ENCODE data around the gene MEPCE. TPM values are rescaled to one million over a fixed set of nuclear protein-coding genes. Genes with fewer than 3 reads are reported as not detected.
"Not testable (repeated sequence)": the region's sequence is repeated elsewhere in the genome, so short reads cannot be mapped to it uniquely, and the experiment has no call there.

The MEPCE gene
- total RNA-seq, 2 experiments from 2014 or later: 36.7 to 40.1 TPM

GRCh38 chr7:100432053-100432452 is 2.4 kb downstream of the MEPCE start:
- no peak for DNase-seq
- ChIA-PET CTCF (no interaction called here), POLR2A (no interaction called here)
- Mint-ChIP-seq H3K9me3 (no peaks in the 10 kb centered on the region), H3K27ac (peak overlapping the region; percentile 93), H3K27me3 (peaks cover 3% of the 10 kb centered on the region), H3K4me1 (peaks cover 65% of the 10 kb centered on the region), H3K36me3 (ENCODE audit: low read depth) (peaks cover 72% of the 10 kb centered on the region), H3K4me3 (peak overlapping the region; percentile 87)

- H3K27ac Mint-ChIP-seq: peak overlapping the region; percentile 93
- no peak for DNase-seq
- peaks cover 72% of the 10 kb centered on the region for H3K36me3 Mint-ChIP-seq (ENCODE audit: low read depth)
- POLR2A ChIA-PET: interaction anchor here (1.0 to 4.3 kb wide), 3 partner anchors 12 to 180 kb away, joined by 3 to 25 read pairs (median 3); partner anchors contain the start of gene MOSPD3
- H3K9me3 Mint-ChIP-seq: no peaks in the 10 kb centered on the region
- H3K27me3 Mint-ChIP-seq: peaks cover 1% of the 10 kb centered on the region
- CTCF ChIA-PET: no interaction called here
- no peak overlapping the region for H3K4me3 Mint-ChIP-seq
- peaks cover 63% of the 10 kb centered on the region for H3K4me1 Mint-ChIP-seq
Measured at GRCh38 chr7:100432621-100433275, 3.1 kb downstream of the MEPCE start.

DNA sequence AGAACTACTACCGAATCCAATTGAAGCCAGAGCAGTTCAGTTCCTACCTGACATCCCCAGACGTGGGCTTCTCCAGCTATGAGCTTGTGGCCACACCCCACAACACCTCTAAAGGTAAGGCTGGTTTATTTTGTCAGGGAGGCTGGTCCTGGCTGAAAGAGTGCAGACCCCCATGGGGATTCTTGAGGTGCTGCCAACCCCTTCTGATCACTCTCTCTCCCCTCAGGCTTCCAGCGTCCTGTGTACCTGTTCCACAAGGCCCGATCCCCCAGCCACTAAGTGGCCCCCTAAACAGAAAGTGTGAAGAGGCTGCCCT is 3.6 kb downstream of the MEPCE start:
- no peak overlapping the region for H3K4me3 Mint-ChIP-seq
- no peaks in the 10 kb centered on the region for H3K9me3 Mint-ChIP-seq
- peaks cover 59% of the 10 kb centered on the region for H3K4me1 Mint-ChIP-seq
- no peaks in the 10 kb centered on the region for H3K27me3 Mint-ChIP-seq
- DNase-seq: no peak
- CTCF ChIA-PET: no interaction called here
- H3K36me3 Mint-ChIP-seq (ENCODE audit: low read depth): peaks cover 68% of the 10 kb centered on the region
- POLR2A ChIA-PET: interaction anchor here (1.0 to 4.3 kb wide), 3 partner anchors 11 to 179 kb away, joined by 3 to 25 read pairs (median 3); partner anchors contain the start of gene MOSPD3
- H3K27ac Mint-ChIP-seq: peak overlapping the region; percentile 93

DNA sequence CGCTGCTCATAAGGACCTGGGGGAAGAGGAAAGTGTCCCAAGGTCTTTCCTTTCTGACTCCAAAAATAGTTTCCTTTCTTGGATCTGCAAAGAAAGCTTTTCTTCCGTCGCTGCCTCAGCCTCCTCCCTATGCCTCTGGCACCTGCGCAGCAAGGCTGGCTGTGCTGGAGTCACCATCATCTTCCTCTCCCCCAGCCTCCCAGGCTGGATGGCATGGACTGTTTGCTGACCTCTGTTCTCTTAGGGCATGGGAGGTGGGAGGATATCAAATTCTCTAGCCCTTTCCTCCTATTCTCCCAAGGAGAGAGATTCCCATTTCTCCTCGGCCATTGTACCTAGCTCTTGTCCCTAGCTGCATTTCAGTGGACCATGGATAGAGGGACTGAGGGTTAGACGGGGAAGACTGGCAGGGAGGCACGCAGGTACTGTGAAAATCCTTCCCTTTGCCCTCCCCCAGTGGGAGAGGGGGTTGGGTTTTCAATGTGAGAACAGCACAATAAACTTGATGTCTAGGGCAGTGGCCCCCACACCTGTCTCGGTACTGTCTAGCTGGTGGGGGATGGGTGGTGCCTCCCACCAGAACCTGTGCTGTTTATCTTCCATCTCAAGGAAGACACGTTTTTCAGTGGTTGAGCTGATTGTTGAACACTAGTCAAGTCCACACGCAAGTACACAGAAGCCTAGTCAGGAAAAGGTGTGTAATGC is 4.1 kb downstream of the MEPCE start:
- ChIA-PET POLR2A (interaction anchor here (1.0 to 4.3 kb wide), 7 partner anchors 11 to 213 kb away, joined by 3 to 25 read pairs (median 3); partner anchors contain the start of gene MOSPD3), CTCF (interaction anchor here (1.1 kb wide), 1 partner anchor 126 kb away, joined by 4 read pairs; no protein-coding TSS in a partner anchor)
- no peaks in the 10 kb centered on the region for H3K27me3 Mint-ChIP-seq
- H3K4me3 Mint-ChIP-seq: peak overlapping the region; percentile 89
- peaks cover 64% of the 10 kb centered on the region for H3K36me3 Mint-ChIP-seq (ENCODE audit: low read depth)
- no peak for DNase-seq
- H3K27ac Mint-ChIP-seq: peak overlapping the region; percentile 93
- no peaks in the 10 kb centered on the region for H3K9me3 Mint-ChIP-seq
- peaks cover 57% of the 10 kb centered on the region for H3K4me1 Mint-ChIP-seq

- peaks cover 57% of the 10 kb centered on the region for H3K36me3 Mint-ChIP-seq (ENCODE audit: low read depth)
- no peak for DNase-seq
- ChIA-PET POLR2A (interaction anchor here (0.7 to 4.3 kb wide), 15 partner anchors 10 to 691 kb away, joined by 3 to 25 read pairs (median 4); partner anchors contain the start of genes FBXO24, LRCH4, MOSPD3 and POP7), CTCF (interaction anchor here (1.0 to 1.1 kb wide), 3 partner anchors 16 to 125 kb away, joined by 3 to 4 read pairs (median 3); no protein-coding TSS in a partner anchor)
- no peaks in the 10 kb centered on the region for H3K9me3 Mint-ChIP-seq
- peaks cover 53% of the 10 kb centered on the region for H3K4me1 Mint-ChIP-seq
- peak overlapping the region; percentile 89 for H3K4me3 Mint-ChIP-seq
- peak overlapping the region; percentile 93 for H3K27ac Mint-ChIP-seq
- no peaks in the 10 kb centered on the region for H3K27me3 Mint-ChIP-seq
Measured at GRCh38 chr7:100434297-100435144, 4.9 kb downstream of the MEPCE start.

DNA sequence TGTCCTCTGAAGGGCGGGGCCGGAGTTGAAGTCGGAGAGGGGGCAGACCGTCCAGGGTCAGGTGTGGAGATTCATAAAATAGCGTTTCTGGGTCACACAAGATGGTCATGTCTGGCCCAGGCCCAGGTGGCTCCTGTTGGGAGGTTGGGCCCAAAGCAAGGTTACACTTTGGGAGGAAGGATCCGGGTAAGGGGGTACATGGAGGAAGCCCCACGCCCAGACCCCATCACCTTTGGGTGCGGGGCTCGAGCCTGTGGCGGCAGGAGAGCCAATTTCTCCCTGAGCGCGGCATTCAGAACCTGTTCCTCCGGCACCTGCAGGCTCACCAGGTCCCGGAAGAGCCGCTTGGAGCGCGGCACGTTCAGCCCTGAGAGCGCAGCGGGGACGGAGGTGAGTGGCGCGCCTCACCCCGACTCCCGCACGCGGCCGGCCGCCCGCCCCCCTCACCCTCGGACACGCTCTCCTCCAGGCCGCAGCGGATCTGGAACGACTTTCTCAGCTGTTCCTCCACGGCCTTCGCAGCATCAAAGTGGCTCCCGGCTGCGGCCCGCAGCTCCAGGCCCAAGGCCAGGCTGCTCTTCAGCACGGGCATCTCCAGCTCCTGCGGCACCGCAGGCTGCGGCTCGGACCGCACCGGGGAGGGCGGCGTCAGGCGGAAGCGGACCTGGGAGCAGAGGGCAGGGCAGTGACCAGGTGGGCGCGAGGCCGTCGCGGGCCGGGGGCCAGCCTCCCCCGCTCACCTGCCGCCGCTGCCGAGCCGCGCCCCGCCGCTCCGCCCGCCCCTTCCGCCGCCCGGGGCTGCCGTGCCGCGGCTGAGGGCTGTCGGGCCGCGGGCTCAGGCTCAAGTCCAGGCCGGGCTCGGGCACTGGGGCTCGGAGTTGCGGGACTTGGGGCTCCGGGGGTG is 6.0 kb downstream of the MEPCE start:
- Mint-ChIP-seq H3K4me1 (peaks cover 46% of the 10 kb centered on the region), H3K27ac (peak overlapping the region; percentile 93), H3K36me3 (ENCODE audit: low read depth) (peaks cover 51% of the 10 kb centered on the region), H3K27me3 (no peaks in the 10 kb centered on the region), H3K9me3 (no peaks in the 10 kb centered on the region), H3K4me3 (peak overlapping the region; percentile 89)
- POLR2A ChIA-PET: interaction anchor here (0.7 to 4.3 kb wide), 27 partner anchors 8 to 439 kb away, joined by 3 to 30 read pairs (median 4); partner anchors contain the start of genes AGFG2, FBXO24, LRCH4 and MBLAC1
- peak; percentile 61 for DNase-seq
- CTCF ChIA-PET: interaction anchor here (0.9 to 1.7 kb wide), 6 partner anchors 7 to 47 kb away, joined by 3 to 10 read pairs (median 4); partner anchors contain the start of gene ZCWPW1

- peak overlapping the region; percentile 97 for H3K27ac Mint-ChIP-seq
- no peak for DNase-seq
- no peaks in the 10 kb centered on the region for H3K9me3 Mint-ChIP-seq
- peaks cover 38% of the 10 kb centered on the region for H3K36me3 Mint-ChIP-seq (ENCODE audit: low read depth)
- H3K27me3 Mint-ChIP-seq: no peaks in the 10 kb centered on the region
- peaks cover 29% of the 10 kb centered on the region for H3K4me1 Mint-ChIP-seq
- POLR2A ChIA-PET: interaction anchor here (0.8 to 4.3 kb wide), 17 partner anchors 7 to 311 kb away, joined by 3 to 30 read pairs (median 4); partner anchors contain the start of genes FBXO24, LRCH4, MBLAC1 and MOSPD3
- H3K4me3 Mint-ChIP-seq: peak overlapping the region; percentile 79
- CTCF ChIA-PET: interaction anchor here (0.6 to 1.7 kb wide), 11 partner anchors 8 to 521 kb away, joined by 3 to 10 read pairs (median 4); partner anchors contain the start of genes POP7 and ZCWPW1
Measured at GRCh38 chr7:100437150-100438100, 7.8 kb downstream of the MEPCE start.

GRCh38 chr7:100438172-100438571 is 8.5 kb downstream of the MEPCE start:
- Mint-ChIP-seq H3K36me3 (ENCODE audit: low read depth) (peaks cover 31% of the 10 kb centered on the region), H3K4me3 (no peak overlapping the region), H3K4me1 (peaks cover 26% of the 10 kb centered on the region), H3K27me3 (no peaks in the 10 kb centered on the region), H3K27ac (peak overlapping the region; percentile 52), H3K9me3 (no peaks in the 10 kb centered on the region)
- POLR2A ChIA-PET: interaction anchor here (0.8 to 4.3 kb wide), 3 partner anchors 10 to 273 kb away, joined by 3 to 30 read pairs (median 8); partner anchors contain the start of genes FBXO24, LRCH4 and ZCWPW1
- CTCF ChIA-PET: interaction anchor here (1.4 kb wide), 1 partner anchor 13 kb away, joined by 7 read pairs; no protein-coding TSS in a partner anchor
- DNase-seq: no peak

- H3K27ac Mint-ChIP-seq, H3K9me3 Mint-ChIP-seq, DNase-seq, H3K4me3 Mint-ChIP-seq, H3K27me3 Mint-ChIP-seq: not testable (repeated sequence)
- Mint-ChIP-seq H3K36me3 (ENCODE audit: low read depth) (peaks cover 25% of the 10 kb centered on the region), H3K4me1 (peaks cover 23% of the 10 kb centered on the region)
- ChIA-PET CTCF (interaction anchor here (1.4 to 2.1 kb wide), 2 partner anchors 11 to 12 kb away, joined by 6 to 7 read pairs; no protein-coding TSS in a partner anchor), POLR2A (interaction anchor here (2.5 to 4.3 kb wide), 2 partner anchors 11 to 148 kb away, joined by 8 to 30 read pairs; partner anchors contain the start of genes FBXO24, LRCH4 and ZCWPW1)
Measured at GRCh38 chr7:100438731-100439130, 9.1 kb downstream of the MEPCE start.

DNA sequence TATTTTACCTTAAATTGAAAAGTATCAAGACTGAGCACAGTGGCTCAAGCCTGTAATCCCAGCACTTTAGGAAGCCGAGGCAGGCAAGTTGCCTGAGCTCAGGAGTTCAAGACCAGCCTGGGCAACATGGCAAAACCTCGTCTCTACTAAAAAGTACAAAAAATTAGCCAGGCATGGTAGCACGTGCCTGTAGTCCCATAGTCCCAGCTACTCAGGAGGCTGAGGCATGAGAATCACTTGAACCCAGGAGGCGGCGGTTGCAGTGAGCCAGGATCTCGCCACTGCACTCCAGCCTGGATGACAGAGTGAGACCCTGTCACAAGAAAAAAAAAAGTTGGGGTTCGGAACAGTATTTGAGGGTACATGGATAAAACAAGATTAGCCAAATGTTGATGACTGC is 9.6 kb downstream of the MEPCE start:
- Mint-ChIP-seq H3K4me1 (peaks cover 21% of the 10 kb centered on the region), H3K36me3 (ENCODE audit: low read depth) (peaks cover 20% of the 10 kb centered on the region)
- ChIA-PET CTCF (interaction anchor here (2.1 kb wide), 1 partner anchor 11 kb away, joined by 6 read pairs; no protein-coding TSS in a partner anchor), POLR2A (interaction anchor here (4.3 kb wide), 1 partner anchor 11 kb away, joined by 30 read pairs; the partner anchor contains the start of gene ZCWPW1)
- not testable (repeated sequence) for H3K27me3 Mint-ChIP-seq, H3K4me3 Mint-ChIP-seq, H3K27ac Mint-ChIP-seq, DNase-seq, H3K9me3 Mint-ChIP-seq

Data from activated CD4-positive, alpha-beta memory T cell treated with anti-CD3 and anti-CD28 coated beads, Interleukin-2, amount 10 ng/mL, durations not matched to agents 7 days and 5 days (primary cell).